Hepatic stellate cell (primary cell): ENCODE data around the gene TMEM53.
A peak's percentile ranks its signal among the peaks of the same experiment; 100 is the strongest.

Source experiments
- DNase-seq: peaks from one replicate; pipeline ENCODE4 v3.0.0; 2011; ENCODE audit warnings: low spot score

Gene TMEM53

GRCh38 chr1:44696789-44697345, 22.6 kb upstream of the TMEM53 start:
- no peak for DNase-seq

GRCh38 chr1:44696101-44696500, 21.8 kb upstream of the TMEM53 start:
- DNase-seq, result no peak

GRCh38 chr1:44695671-44696070, 21.4 kb upstream of the TMEM53 start:
- DNase-seq, result no peak

GRCh38 chr1:44694863-44695478, 20.7 kb upstream of the TMEM53 start:
- no peak for DNase-seq

- DNase-seq, result no peak
Measured at GRCh38 chr1:44693900-44694299, 19.6 kb upstream of the TMEM53 start.

GRCh38 chr1:44693159-44693558, 18.9 kb upstream of the TMEM53 start:
- no peak for DNase-seq

GRCh38 chr1:44689447-44689765, 15.1 kb upstream of the TMEM53 start:
- no peak for DNase-seq

- no peak for DNase-seq
Measured at GRCh38 chr1:44688760-44689446, 14.6 kb upstream of the TMEM53 start.

GRCh38 chr1:44685881-44686280, 11.6 kb upstream of the TMEM53 start:
- no peak for DNase-seq

GRCh38 chr1:44685218-44685617, 10.9 kb upstream of the TMEM53 start:
- no peak for DNase-seq

- DNase-seq, result no peak
Measured at GRCh38 chr1:44684525-44684924, 10.2 kb upstream of the TMEM53 start.

- no peak for DNase-seq
Measured at GRCh38 chr1:44682883-44683265, 8.6 kb upstream of the TMEM53 start.

- DNase-seq, result no peak
Measured at GRCh38 chr1:44681905-44682882, 7.9 kb upstream of the TMEM53 start.

GRCh38 chr1:44679468-44679867, 5.2 kb upstream of the TMEM53 start:
- no peak for DNase-seq

- DNase-seq, result no peak
Measured at GRCh38 chr1:44678626-44679025, 4.3 kb upstream of the TMEM53 start.

GRCh38 chr1:44678120-44678519, 3.8 kb upstream of the TMEM53 start:
- DNase-seq, result no peak

- peak; percentile 50 for DNase-seq
Measured at GRCh38 chr1:44677201-44677766, 3.0 kb upstream of the TMEM53 start.

GRCh38 chr1:44676484-44677200, 2.4 kb upstream of the TMEM53 start:
- DNase-seq, result no peak

GRCh38 chr1:44675186-44675585, 905 bp upstream of the TMEM53 start:
- DNase-seq, result no peak

- no peak for DNase-seq
Measured at GRCh38 chr1:44673675-44674112, 587 bp downstream of the TMEM53 start.

- DNase-seq, result no peak
Measured at GRCh38 chr1:44672961-44673674, 1.2 kb downstream of the TMEM53 start.
